8988T (cell line): ENCODE measurements around the gene RSPH1.

Experiments used
- DNase-seq: peaks from one replicate; pipeline ENCODE4 v3.0.0; 2011

RSPH1 gene

GRCh38 chr21:42531771-42532170, 35.7 kb upstream of the RSPH1 start:
- no peak for DNase-seq

- DNase-seq, result no peak
Measured at GRCh38 chr21:42530167-42530518, 34.1 kb upstream of the RSPH1 start.

- no peak for DNase-seq
Measured at GRCh38 chr21:42527489-42528158, 31.6 kb upstream of the RSPH1 start.

- DNase-seq, result no peak
Measured at GRCh38 chr21:42527127-42527488, 31.1 kb upstream of the RSPH1 start.

- DNase-seq, result no peak
Measured at GRCh38 chr21:42526379-42526727, 30.3 kb upstream of the RSPH1 start.

- DNase-seq, result no peak
Measured at GRCh38 chr21:42525676-42526378, 29.8 kb upstream of the RSPH1 start.

GRCh38 chr21:42525029-42525581, 29.1 kb upstream of the RSPH1 start:
- DNase-seq, result no peak

- no peak for DNase-seq
Measured at GRCh38 chr21:42524341-42525028, 28.5 kb upstream of the RSPH1 start.

GRCh38 chr21:42523941-42524340, 27.9 kb upstream of the RSPH1 start:
- DNase-seq, result no peak

GRCh38 chr21:42523211-42523610, 27.2 kb upstream of the RSPH1 start:
- DNase-seq, result no peak

GRCh38 chr21:42522771-42523170, 26.7 kb upstream of the RSPH1 start:
- DNase-seq, result no peak

GRCh38 chr21:42522271-42522670, 26.2 kb upstream of the RSPH1 start:
- no peak for DNase-seq

GRCh38 chr21:42521805-42522204, 25.8 kb upstream of the RSPH1 start:
- DNase-seq, result no peak

GRCh38 chr21:42521384-42521783, 25.4 kb upstream of the RSPH1 start:
- no peak for DNase-seq

GRCh38 chr21:42520628-42521253, 24.7 kb upstream of the RSPH1 start:
- no peak for DNase-seq

GRCh38 chr21:42518626-42519025, 22.6 kb upstream of the RSPH1 start:
- no peak for DNase-seq

- peak; percentile 57 for DNase-seq
Measured at GRCh38 chr21:42518215-42518614, 22.2 kb upstream of the RSPH1 start.

- no peak for DNase-seq
Measured at GRCh38 chr21:42515708-42516502, 19.9 kb upstream of the RSPH1 start.

- no peak for DNase-seq
Measured at GRCh38 chr21:42514883-42515228, 18.8 kb upstream of the RSPH1 start.

GRCh38 chr21:42513985-42514882, 18.2 kb upstream of the RSPH1 start:
- DNase-seq, result peak; percentile 48

GRCh38 chr21:42513151-42513984, 17.3 kb upstream of the RSPH1 start, which contains the start of gene SLC37A1:
SLC37A1 (plus strand) TSS chr21:42513852; CDS start chr21:42518455, 4,603 bp downstream.
- peak; percentile 34 for DNase-seq
